GM19193 (cell line): Measurements from ENCODE around the gene PLXNA2.

Experiments
- POLR2A ChIP-seq: IDR thresholded peaks from 4 replicates; pipeline ENCODE4 v1.6.1; 2011; ENCODE audit not compliant: insufficient read depth, insufficient read length; ENCODE audit errors: extremely low read depth

Gene PLXNA2

DNA sequence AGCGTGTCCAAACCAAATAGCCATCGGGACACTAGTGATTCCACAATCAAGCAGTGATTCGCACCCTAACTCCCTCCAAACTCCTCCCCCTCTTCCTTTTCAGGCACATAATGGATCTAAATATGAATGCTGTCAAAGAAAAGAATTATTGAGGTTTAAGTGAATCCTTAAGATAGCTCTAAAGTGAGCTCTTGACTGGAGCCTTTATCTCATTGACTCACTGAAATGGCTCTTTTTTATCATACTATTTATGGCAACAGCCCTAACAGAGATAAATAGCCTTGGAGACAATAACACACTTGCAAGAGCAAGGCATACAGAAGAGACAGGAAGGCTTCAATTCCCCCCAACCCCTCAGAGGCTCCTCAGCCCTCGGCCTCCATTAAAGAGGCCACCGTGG, 143.3 kb downstream of the PLXNA2 start:
- TF ChIP-seq POLR2A: no peak

DNA sequence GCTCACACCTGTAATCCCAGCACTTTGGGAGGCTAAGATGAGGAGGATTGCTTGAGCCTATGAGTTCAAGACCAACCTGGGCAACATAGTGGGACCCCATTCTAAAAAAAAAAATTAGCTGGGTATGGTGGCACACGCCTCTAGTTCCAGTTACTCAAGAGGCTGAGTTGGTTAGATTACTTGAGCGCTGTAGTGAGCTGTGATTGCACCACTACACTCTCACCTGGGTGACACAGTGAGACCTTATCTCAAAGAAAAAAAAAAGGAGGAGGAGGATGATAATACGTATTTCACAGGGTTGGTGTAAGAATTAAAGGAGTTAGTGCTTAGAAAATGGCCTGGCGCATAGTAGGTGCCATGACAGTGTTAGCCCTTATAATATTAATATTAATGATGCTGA, 144.1 kb downstream of the PLXNA2 start:
- TF ChIP-seq POLR2A: no peak

- TF ChIP-seq POLR2A: no peak
Observed at GRCh38 chr1:208098773-208099172, 145.4 kb downstream of the PLXNA2 start.

DNA sequence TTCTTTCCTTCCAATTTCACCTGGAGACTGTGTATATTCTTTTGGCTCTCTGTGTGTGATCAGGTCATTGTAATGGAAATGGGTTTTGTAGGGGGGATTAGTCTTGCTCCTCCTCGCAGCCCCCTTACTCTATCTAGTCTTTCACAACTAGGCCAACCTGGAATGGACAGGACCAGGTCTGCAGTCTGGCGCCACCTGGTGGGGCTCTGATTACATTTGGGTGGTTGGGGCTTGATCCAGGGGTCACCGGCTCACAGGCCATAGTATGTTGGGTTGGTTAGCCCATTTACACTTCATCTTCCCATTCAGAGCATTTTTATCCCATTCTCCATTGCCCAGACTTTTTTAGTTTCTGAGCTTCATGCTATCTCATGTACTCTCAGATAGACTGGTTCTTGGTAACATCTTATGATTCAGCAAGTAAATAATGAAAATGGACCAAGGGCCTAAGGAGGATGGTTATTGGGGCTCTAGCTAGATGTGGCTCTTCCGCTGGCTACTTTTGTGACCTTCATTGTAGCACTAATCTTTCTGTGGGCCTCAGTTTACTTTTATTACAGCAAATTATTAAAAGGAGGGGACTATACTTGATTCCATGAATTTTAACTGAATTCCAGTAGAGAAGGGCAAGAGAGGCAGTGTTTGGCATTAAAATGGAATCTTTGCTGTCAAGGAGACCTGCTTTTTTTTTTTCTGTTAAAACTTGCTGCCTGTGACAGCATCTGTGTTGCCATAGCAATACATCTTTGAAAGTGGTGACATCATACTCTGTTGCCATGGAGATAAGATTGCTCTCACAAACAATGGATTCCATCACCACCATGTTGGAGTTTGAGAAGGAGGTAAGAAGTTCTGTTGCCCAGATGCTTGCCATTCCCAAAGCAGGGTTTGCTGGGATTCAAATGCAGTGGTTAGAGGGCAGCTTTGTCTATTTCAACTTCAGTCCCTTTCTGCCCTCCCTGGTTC, 150.1 kb downstream of the PLXNA2 start:
- TF ChIP-seq POLR2A: no peak

DNA sequence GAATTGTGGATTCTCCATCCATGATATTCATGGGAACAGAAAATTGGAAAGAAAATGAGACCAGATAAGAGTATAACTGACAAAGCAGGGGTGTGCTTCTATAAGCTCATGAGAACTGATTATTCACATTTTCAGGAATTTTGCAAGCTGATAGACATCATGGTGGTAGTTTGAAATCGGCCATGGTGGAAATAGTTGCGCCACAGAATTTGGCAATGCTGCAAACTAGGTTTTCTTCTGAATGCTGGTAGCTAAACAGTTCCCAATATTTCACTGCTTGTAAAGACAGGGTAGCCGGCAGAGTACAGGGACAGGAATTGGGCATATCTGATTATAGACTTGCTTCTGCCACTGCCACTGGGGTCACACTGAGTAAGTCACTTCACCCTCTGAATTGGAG, 151.1 kb downstream of the PLXNA2 start:
- no peak for TF ChIP-seq POLR2A

GRCh38 chr1:208090388-208091301, 153.5 kb downstream of the PLXNA2 start:
- no peak for TF ChIP-seq POLR2A

- no peak for TF ChIP-seq POLR2A
Observed at GRCh38 chr1:208089761-208090370, 154.3 kb downstream of the PLXNA2 start.

- TF ChIP-seq POLR2A: no peak
Observed at GRCh38 chr1:208089149-208089548, 155.0 kb downstream of the PLXNA2 start.

DNA sequence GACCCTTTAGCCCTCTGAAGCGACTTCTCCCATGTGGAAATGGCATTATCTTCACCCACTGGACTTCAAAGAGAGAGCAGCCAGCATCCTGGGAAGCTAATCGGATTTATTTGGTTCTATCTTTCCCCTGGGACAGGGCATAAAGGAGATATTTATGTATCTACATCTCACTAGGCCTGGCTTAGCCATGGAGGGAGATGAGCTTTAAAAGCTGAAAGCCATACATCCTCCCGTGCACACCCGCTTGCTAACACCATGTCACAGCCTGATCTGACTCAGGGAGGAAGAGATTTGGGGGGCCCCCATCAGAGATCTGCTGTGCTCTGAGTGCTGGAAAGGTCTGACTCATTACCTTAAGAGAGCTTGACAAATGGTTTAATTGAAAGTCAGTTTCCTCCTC, 155.9 kb downstream of the PLXNA2 start:
- TF ChIP-seq POLR2A: no peak

- TF ChIP-seq POLR2A: no peak
Observed at GRCh38 chr1:208085655-208086515, 158.3 kb downstream of the PLXNA2 start.

GRCh38 chr1:208084764-208085163, 159.4 kb downstream of the PLXNA2 start:
- no peak for TF ChIP-seq POLR2A

DNA sequence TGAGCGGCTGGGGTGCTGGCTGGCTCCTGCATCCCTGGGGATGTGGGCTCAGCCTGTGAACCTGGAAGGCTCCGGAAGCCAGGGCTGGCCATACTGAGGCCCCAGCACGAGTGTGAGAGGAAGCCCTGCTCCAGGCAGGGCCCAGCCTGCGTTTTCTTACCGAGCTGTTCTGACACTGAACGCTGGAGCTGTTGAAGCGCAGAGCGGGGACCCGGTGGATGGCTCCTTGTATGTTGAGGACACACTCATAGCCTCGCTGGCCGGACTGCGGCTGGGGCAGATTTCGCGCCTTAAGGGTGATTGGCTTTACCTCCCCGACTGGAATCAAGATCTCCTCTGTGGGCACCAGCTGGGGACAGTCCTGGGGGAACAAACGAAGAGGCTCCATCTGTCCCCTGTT, 160.0 kb downstream of the PLXNA2 start:
- TF ChIP-seq POLR2A: no peak

- no peak for TF ChIP-seq POLR2A
Observed at GRCh38 chr1:208083715-208084085, 160.5 kb downstream of the PLXNA2 start.
